HCT116 (cell line): ENCODE measurements around the gene DNAJC5G. TPM values are rescaled to one million over a fixed set of nuclear protein-coding genes. Genes with fewer than 3 reads are reported as not detected.

Source experiments
- ATAC-seq: fragments of 200-7000 bp; cut with Tn5 transposase; 2 replicates; pipeline ENCODE4 v1.9.1; 2020; ENCODE audit warnings: mild to moderate bottlenecking, moderate library complexity
- BruUV-seq: library from RNA; stranded (reverse); fragments of 400-500 nt; replicated peaks from 2 replicates; lab custom pipeline; 2021; lab: Mats Ljungman, UMichigan
- CTCF ChIA-PET: fragments of 300-600 bp; sonication (Branson Sonifier 250); formaldehyde crosslinking; loops from one replicate; lab custom pipeline; 2021; ENCODE audit warnings: antibody characterized with exemption; lab: Charles Lee
- POLR2A ChIA-PET: fragments of 300-600, 350-600 bp; sonication (Branson Sonifier 250); formaldehyde crosslinking; loops from one replicate; lab custom pipeline; 2021; ENCODE audit warnings: antibody characterized with exemption; lab: Charles Lee
- RAD21 ChIA-PET, 2 experiments: fragments of 300-600 bp; sonication (Branson Sonifier 250); formaldehyde crosslinking; loops; one replicate each; lab custom pipeline; 2023; ENCODE audit warnings: low total read pairs in 2 of 2; ENCODE audit not compliant: uncharacterized antibody in 2 of 2, unreplicated experiment in 2 of 2, low non-redundant PET in 1 of 2; lab: Charles Lee
- DNase-seq: peaks from one replicate; pipeline ENCODE4 v3.0.0-alpha.2; 2010; ENCODE audit warnings: low read depth, low spot score
- H2AFZ ChIP-seq: fragments of 200-600 bp; shearing (Covaris generic), sonication (generic); 2 replicates; pipeline ENCODE4 v1.6.1; 2017; ENCODE audit warnings: low read depth, mixed run types, mixed read lengths, antibody characterized with exemption, low read length; ENCODE audit not compliant: poor library complexity, severe bottlenecking
- H3K27ac ChIP-seq: 2 replicates; pipeline ENCODE4 v1.5.1; 2012; ENCODE audit warnings: low read depth, low read length
- H3K27me3 ChIP-seq: fragments of 200-600 bp; sonication (generic); 2 replicates; pipeline ENCODE4 v1.6.1; 2016; ENCODE audit warnings: mixed run types, low read length, mixed read lengths; ENCODE audit not compliant: insufficient read depth
- H3K36me3 ChIP-seq, 2 experiments: fragments of 200-500 bp in 1 of 2; fragments of 200-600 bp in 1 of 2; sonication (Bioruptor generic) in 1 of 2; sonication (generic) in 1 of 2; 2 replicates each; pipeline versions ENCODE4 v1.5.1 to v1.6.1; 2014 to 2016; ENCODE audit warnings: low read length in 2 of 2, inconsistent platforms in 1 of 2, mixed read lengths in 1 of 2, mixed run types in 1 of 2; ENCODE audit not compliant: insufficient read depth in 2 of 2, control insufficient read depth in 1 of 2
- H3K4me1 ChIP-seq, 2 experiments: fragments of 200-600 bp in 1 of 2; sonication (generic) in 1 of 2; 2 replicates each; pipeline versions ENCODE4 v1.5.1 to v1.6.1; 2012 to 2017; ENCODE audit warnings: low read length in 2 of 2, inconsistent platforms in 1 of 2, mild to moderate bottlenecking in 1 of 2, mixed read lengths in 1 of 2, mixed run types in 1 of 2, moderate library complexity in 1 of 2; ENCODE audit not compliant: insufficient read depth in 2 of 2, control insufficient read depth in 1 of 2
- H3K4me2 ChIP-seq: fragments of 200-600 bp; sonication (generic); 2 replicates; pipeline ENCODE4 v1.6.1; 2017; ENCODE audit warnings: mixed run types, low read length, mixed read lengths
- H3K4me3 ChIP-seq, 2 experiments: fragments of 200-600 bp in 1 of 2; sonication (generic) in 1 of 2; replicated peaks in 1 of 2; 2 replicates each; pipeline ENCODE4 v1.5.1; 2011 to 2016; ENCODE audit warnings: low read length in 2 of 2, control low read depth in 1 of 2, low read depth in 1 of 2, mild to moderate bottlenecking in 1 of 2, mixed read lengths in 1 of 2, mixed run types in 1 of 2
- H3K79me2 ChIP-seq: fragments of 200-600 bp; sonication (generic); 2 replicates; pipeline ENCODE4 v1.6.1; 2017; ENCODE audit warnings: mild to moderate bottlenecking, mixed run types, low read length, moderate library complexity, mixed read lengths; ENCODE audit not compliant: insufficient read depth
- H3K9ac ChIP-seq: fragments of 200-600 bp; sonication (generic); 2 replicates; pipeline ENCODE4 v1.6.1; 2016; ENCODE audit warnings: low read length, mixed read lengths
- H3K9me2 ChIP-seq: fragments of 200-600 bp; sonication (generic), shearing (Covaris generic); 2 replicates; pipeline ENCODE4 v1.6.1; 2017; ENCODE audit warnings: mixed run types, mild to moderate bottlenecking, moderate library complexity; ENCODE audit not compliant: insufficient read depth
- H3K9me3 ChIP-seq, 2 experiments: fragments of 200-500 bp in 1 of 2; fragments of 200-600 bp in 1 of 2; sonication (Bioruptor generic) in 1 of 2; sonication (generic) in 1 of 2; 2 replicates each; pipeline ENCODE4 v1.6.1; 2014 to 2017; ENCODE audit warnings: low read length in 2 of 2, mixed read lengths in 2 of 2, inconsistent platforms in 1 of 2, low read depth in 1 of 2, mild to moderate bottlenecking in 1 of 2, mixed run types in 1 of 2, moderate library complexity in 1 of 2; ENCODE audit not compliant: control insufficient read depth in 1 of 2, insufficient read depth in 1 of 2
- H4K20me1 ChIP-seq: fragments of 200-600 bp; sonication (generic), shearing (Covaris generic); 2 replicates; pipeline ENCODE4 v1.6.1; 2017; ENCODE audit warnings: mixed run types, mild to moderate bottlenecking, moderate library complexity; ENCODE audit not compliant: insufficient read depth
- ELF1 ChIP-seq: IDR thresholded peaks from 2 replicates; pipeline ENCODE4 v1.6.1; 2012; ENCODE audit warnings: low read depth, borderline replicate concordance
- EZH2phosphoT487 ChIP-seq: fragments of 200-600 bp; IDR thresholded peaks from 2 replicates; pipeline ENCODE4 v1.6.1; 2018; ENCODE audit warnings: antibody characterized with exemption, borderline replicate concordance
- POLR2A ChIP-seq: IDR thresholded peaks from 2 replicates; pipeline ENCODE4 v1.7.0; 2011; ENCODE audit warnings: borderline replicate concordance; ENCODE audit not compliant: insufficient read depth, insufficient read length; ENCODE audit errors: extremely low read depth
- POLR2AphosphoS5 ChIP-seq: IDR thresholded peaks from 2 replicates; pipeline ENCODE4 v1.6.1; 2011; ENCODE audit warnings: mild to moderate bottlenecking, low read depth, low read length, moderate library complexity
- RAD21 ChIP-seq: IDR thresholded peaks from 2 replicates; pipeline ENCODE4 v1.6.1; 2012; ENCODE audit warnings: low read depth, mild to moderate bottlenecking
- SRF ChIP-seq: IDR thresholded peaks from 2 replicates; pipeline ENCODE4 v1.6.1; 2012; ENCODE audit warnings: low read depth
- YY1 ChIP-seq: IDR thresholded peaks from 2 replicates; pipeline ENCODE4 v1.6.1; 2011; ENCODE audit warnings: low read length, low read depth, moderate library complexity, mild to moderate bottlenecking; ENCODE audit not compliant: insufficient replicate concordance; ENCODE audit errors: extremely low read depth
- ZFX ChIP-seq: fragments of 450-650 bp; IDR thresholded peaks from 2 replicates; pipeline ENCODE4 v1.6.1; 2017
- ZNF274 ChIP-seq: fragments of 200-500 bp; sonication (Bioruptor generic); IDR thresholded peaks from 2 replicates; pipeline ENCODE4 v1.6.1; 2014; ENCODE audit warnings: mild to moderate bottlenecking, low read depth, low read length, inconsistent platforms
- intact Hi-C: fragments of 100-400 bp; cut with micrococcal nuclease; formaldehyde crosslinking; loops from 2 replicates; pipeline ENCODE4 v1.10.0; 2022
- total RNA-seq: library from RNA; stranded (reverse); gene quantifications from one replicate; pipeline ENCODE4 v1.2.1, GENCODE V29; 2021; ENCODE audit not compliant: unreplicated experiment
- TF ChIP-seq, protein P1 (sequence below): IDR thresholded peaks from 2 replicates; pipeline ENCODE4 v1.6.1; 2012; ENCODE audit warnings: low read depth
- TF ChIP-seq, protein P2 (sequence below): IDR thresholded peaks from 2 replicates; pipeline ENCODE4 v1.6.1; 2011; ENCODE audit warnings: mild to moderate bottlenecking, low read length, moderate library complexity; ENCODE audit not compliant: insufficient replicate concordance; ENCODE audit errors: extremely low read depth

The DNAJC5G gene
- total RNA-seq, 1 experiment from 2014 or later, result 2.5 TPM

DNA sequence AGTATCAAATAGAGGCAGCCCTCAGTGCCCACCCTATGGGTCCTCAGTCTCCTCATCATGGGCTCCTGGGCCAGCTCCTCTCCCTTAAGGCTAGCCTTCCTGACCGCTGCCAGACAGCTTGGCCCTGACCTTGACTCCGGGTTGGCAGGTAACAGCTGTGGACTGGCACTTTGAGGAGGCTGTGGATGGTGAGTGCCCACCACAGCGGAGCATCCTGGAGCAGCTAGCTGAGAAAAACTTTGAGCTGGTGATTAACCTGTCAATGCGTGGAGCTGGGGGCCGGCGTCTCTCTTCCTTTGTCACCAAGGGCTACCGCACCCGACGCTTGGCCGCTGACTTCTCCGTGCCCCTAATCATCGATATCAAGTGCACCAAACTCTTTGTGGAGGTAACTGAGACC is 39.1 kb upstream of the DNAJC5G start (continued):
- no peak for TF ChIP-seq YY1
- TF ChIP-seq, all 23 proteins: peak for 0

DNA sequence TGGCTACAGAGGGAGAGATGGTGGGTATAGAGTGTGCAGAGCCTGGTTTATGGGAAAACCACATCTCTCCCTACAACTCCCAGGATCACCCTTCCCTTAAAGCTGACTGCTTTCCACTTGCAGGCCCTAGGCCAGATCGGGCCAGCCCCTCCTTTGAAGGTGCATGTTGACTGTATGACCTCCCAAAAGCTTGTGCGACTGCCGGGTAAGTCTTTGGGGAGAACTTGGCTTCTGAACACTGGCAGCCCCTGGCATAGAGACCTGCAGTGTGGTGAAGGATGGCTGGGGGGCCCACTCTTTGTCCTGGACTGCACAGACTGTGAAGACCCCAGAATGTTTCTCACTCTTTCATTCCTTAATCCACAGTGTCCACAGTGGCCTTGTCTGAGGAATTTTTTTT is 38.6 kb upstream of the DNAJC5G start:
- H3K9ac ChIP-seq, result no peak overlapping the region
- H3K4me3 ChIP-seq, result no peak overlapping the region
- BruUV-seq, result no TSS peak
- H3K36me3 ChIP-seq, result peaks cover 65 to 93% of the 10 kb centered on the region in 2 experiments
- H3K79me2 ChIP-seq, result no peaks in the 10 kb centered on the region
- ChIA-PET CTCF (no interaction called here), RAD21 (no interaction called here)
- TF ChIP-seq EZH2phosphoT487 (no peak), POLR2A (no peak), SRF (no peak), RAD21 (no peak), ZFX (no peak), YY1 (no peak)
- TF ChIP-seq, all 23 proteins: peak for 0
- no peak overlapping the region for H3K4me2 ChIP-seq
- no peaks in the 10 kb centered on the region for H3K9me3 ChIP-seq
- DNase-seq, result no peak
- no peaks in the 10 kb centered on the region for H4K20me1 ChIP-seq
- POLR2A ChIA-PET, result no interaction called here
- H3K9me2 ChIP-seq, result no peaks in the 10 kb centered on the region
- intact Hi-C loops, result no loop called here
- no peak for ATAC-seq
- no peak overlapping the region for H2AFZ ChIP-seq
- H3K27ac ChIP-seq, result no peak overlapping the region
- H3K27me3 ChIP-seq, result no peaks in the 10 kb centered on the region
- no peaks in the 10 kb centered on the region for H3K4me1 ChIP-seq

DNA sequence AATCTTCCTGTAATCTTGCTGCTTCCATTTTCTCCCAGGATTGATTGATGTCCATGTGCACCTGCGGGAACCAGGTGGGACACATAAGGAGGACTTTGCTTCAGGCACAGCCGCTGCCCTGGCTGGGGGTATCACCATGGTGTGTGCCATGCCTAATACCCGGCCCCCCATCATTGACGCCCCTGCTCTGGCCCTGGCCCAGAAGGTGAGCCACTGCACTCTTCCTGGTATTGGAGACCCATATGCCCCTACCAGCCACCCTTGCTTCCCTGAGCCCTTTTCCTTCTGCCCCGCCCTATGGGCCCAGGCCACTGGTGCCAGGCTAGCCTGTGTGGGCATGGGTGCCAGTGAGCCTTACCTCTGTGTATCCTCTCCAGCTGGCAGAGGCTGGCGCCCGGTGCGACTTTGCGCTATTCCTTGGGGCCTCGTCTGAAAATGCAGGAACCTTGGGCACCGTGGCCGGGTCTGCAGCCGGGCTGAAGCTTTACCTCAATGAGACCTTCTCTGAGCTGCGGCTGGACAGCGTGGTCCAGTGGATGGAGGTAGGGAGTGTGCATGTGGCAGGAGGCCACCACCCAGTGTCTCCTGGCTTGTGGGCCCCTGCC is 37.8 kb upstream of the DNAJC5G start:
- Histone ChIP-seq H3K4me1 (no peaks in the 10 kb centered on the region), H3K4me3 (no peak overlapping the region), H3K9me3 (no peaks in the 10 kb centered on the region), H2AFZ (no peak overlapping the region), H4K20me1 (no peaks in the 10 kb centered on the region), H3K36me3 (peaks cover 62 to 92% of the 10 kb centered on the region in 2 experiments), H3K27me3 (no peaks in the 10 kb centered on the region), H3K4me2 (no peak overlapping the region), H3K27ac (no peak overlapping the region), H3K9ac (no peak overlapping the region), H3K79me2 (no peaks in the 10 kb centered on the region), H3K9me2 (no peaks in the 10 kb centered on the region)
- ChIA-PET CTCF (no interaction called here), RAD21 (no interaction called here), POLR2A (no interaction called here)
- no peak for DNase-seq
- no TSS peak for BruUV-seq
- intact Hi-C loops, result no loop called here
- TF ChIP-seq, protein P1, sequence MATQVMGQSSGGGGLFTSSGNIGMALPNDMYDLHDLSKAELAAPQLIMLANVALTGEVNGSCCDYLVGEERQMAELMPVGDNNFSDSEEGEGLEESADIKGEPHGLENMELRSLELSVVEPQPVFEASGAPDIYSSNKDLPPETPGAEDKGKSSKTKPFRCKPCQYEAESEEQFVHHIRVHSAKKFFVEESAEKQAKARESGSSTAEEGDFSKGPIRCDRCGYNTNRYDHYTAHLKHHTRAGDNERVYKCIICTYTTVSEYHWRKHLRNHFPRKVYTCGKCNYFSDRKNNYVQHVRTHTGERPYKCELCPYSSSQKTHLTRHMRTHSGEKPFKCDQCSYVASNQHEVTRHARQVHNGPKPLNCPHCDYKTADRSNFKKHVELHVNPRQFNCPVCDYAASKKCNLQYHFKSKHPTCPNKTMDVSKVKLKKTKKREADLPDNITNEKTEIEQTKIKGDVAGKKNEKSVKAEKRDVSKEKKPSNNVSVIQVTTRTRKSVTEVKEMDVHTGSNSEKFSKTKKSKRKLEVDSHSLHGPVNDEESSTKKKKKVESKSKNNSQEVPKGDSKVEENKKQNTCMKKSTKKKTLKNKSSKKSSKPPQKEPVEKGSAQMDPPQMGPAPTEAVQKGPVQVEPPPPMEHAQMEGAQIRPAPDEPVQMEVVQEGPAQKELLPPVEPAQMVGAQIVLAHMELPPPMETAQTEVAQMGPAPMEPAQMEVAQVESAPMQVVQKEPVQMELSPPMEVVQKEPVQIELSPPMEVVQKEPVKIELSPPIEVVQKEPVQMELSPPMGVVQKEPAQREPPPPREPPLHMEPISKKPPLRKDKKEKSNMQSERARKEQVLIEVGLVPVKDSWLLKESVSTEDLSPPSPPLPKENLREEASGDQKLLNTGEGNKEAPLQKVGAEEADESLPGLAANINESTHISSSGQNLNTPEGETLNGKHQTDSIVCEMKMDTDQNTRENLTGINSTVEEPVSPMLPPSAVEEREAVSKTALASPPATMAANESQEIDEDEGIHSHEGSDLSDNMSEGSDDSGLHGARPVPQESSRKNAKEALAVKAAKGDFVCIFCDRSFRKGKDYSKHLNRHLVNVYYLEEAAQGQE, result no peak
- TF ChIP-seq ELF1, result no peak
- TF ChIP-seq, protein P2, sequence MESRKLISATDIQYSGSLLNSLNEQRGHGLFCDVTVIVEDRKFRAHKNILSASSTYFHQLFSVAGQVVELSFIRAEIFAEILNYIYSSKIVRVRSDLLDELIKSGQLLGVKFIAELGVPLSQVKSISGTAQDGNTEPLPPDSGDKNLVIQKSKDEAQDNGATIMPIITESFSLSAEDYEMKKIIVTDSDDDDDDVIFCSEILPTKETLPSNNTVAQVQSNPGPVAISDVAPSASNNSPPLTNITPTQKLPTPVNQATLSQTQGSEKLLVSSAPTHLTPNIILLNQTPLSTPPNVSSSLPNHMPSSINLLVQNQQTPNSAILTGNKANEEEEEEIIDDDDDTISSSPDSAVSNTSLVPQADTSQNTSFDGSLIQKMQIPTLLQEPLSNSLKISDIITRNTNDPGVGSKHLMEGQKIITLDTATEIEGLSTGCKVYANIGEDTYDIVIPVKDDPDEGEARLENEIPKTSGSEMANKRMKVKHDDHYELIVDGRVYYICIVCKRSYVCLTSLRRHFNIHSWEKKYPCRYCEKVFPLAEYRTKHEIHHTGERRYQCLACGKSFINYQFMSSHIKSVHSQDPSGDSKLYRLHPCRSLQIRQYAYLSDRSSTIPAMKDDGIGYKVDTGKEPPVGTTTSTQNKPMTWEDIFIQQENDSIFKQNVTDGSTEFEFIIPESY, result no peak
- no peak for TF ChIP-seq ZNF274
- no peak for TF ChIP-seq YY1
- no peak for TF ChIP-seq POLR2AphosphoS5
- ATAC-seq, result no peak
